Upper lobe of right lung (tissue), 1 donor: ENCODE results near the gene TP53AIP1. TPM values are rescaled to one million over a fixed set of nuclear protein-coding genes. Genes with fewer than 3 reads are reported as not detected.

ENCODE experiments used
- ATAC-seq: fragments of 200-7000 bp; cut with Tn5 transposase; one replicate; pipeline ENCODE4 v1.9.1; 2020; ENCODE audit warnings: mild to moderate bottlenecking, moderate library complexity
- DNase-seq: peaks from one replicate; pipeline ENCODE4 v3.0.0-alpha.2; 2020
- H3K27ac ChIP-seq: fragments of 200-600 bp; one replicate; pipeline ENCODE4 v1.8.0; 2022
- H3K27me3 ChIP-seq: fragments of 200-600 bp; one replicate; pipeline ENCODE4 v1.8.0; 2022; ENCODE audit warnings: mild to moderate bottlenecking
- H3K36me3 ChIP-seq: fragments of 200-600 bp; one replicate; pipeline ENCODE4 v1.8.0; 2022
- H3K4me1 ChIP-seq: fragments of 200-600 bp; one replicate; pipeline ENCODE4 v1.8.0; 2022
- H3K4me3 ChIP-seq: fragments of 200-600 bp; one replicate; pipeline ENCODE4 v1.8.0; 2022; ENCODE audit warnings: mild to moderate bottlenecking
- H3K9me3 ChIP-seq: fragments of 200-600 bp; one replicate; pipeline ENCODE4 v1.8.0; 2022
- CTCF ChIP-seq: fragments of 200-600 bp; IDR thresholded peaks from one replicate; pipeline ENCODE4 v1.8.0; 2022; ENCODE audit warnings: antibody characterized with exemption
- intact Hi-C: fragments of 100-400 bp; cut with DNase I; formaldehyde crosslinking; loops from one replicate; pipeline ENCODE4 v1.11.0; 2022
- total RNA-seq: library from RNA; stranded (reverse); fragmentation: NEBNext Ultra II Directional; extraction: Animal tissue kit (Norgen Biotek cat#: 25700); gene quantifications from one replicate; pipeline ENCODE4 v1.2.1, GENCODE V29; 2021
- donor health status: DM: no; HTN: yes; CAD: no; lungs with severe emphysema.

TP53AIP1 gene
- total RNA-seq, 1 donor from 2014 or later = not detected

- Histone ChIP-seq H3K27ac (no peak overlapping the region), H3K36me3 (no peaks in the 10 kb centered on the region), H3K9me3 (no peaks in the 10 kb centered on the region), H3K4me1 (no peaks in the 10 kb centered on the region), H3K27me3 (no peaks in the 10 kb centered on the region), H3K4me3 (no peak overlapping the region)
- ATAC-seq (no peak), DNase-seq (no peak)
- no peak for TF ChIP-seq CTCF
- intact Hi-C loops = no loop called here
Measured at GRCh38 chr11:128914216-128915148, 28.2 kb downstream of the TP53AIP1 start.

GRCh38 chr11:128913806-128914205 is 28.9 kb downstream of the TP53AIP1 start:
- ATAC-seq (no peak), DNase-seq (peak; percentile 42)
- Histone ChIP-seq H3K4me1 (peaks cover 2% of the 10 kb centered on the region), H3K27me3 (no peaks in the 10 kb centered on the region), H3K36me3 (no peaks in the 10 kb centered on the region), H3K4me3 (no peak overlapping the region), H3K27ac (no peak overlapping the region), H3K9me3 (no peaks in the 10 kb centered on the region)
- intact Hi-C loops = no loop called here
- TF ChIP-seq CTCF = no peak

GRCh38 chr11:128911701-128912100 is 31.0 kb downstream of the TP53AIP1 start:
- Histone ChIP-seq H3K36me3 (no peaks in the 10 kb centered on the region), H3K27me3 (no peaks in the 10 kb centered on the region), H3K4me3 (no peak overlapping the region), H3K9me3 (no peaks in the 10 kb centered on the region), H3K27ac (no peak overlapping the region), H3K4me1 (peaks cover 19% of the 10 kb centered on the region)
- peak; percentile 35 for DNase-seq
- ATAC-seq = no peak
- TF ChIP-seq CTCF = no peak
- intact Hi-C loops = no loop called here

- H3K4me1 ChIP-seq = peaks cover 21% of the 10 kb centered on the region
- no peaks in the 10 kb centered on the region for H3K36me3 ChIP-seq
- intact Hi-C loops = no loop called here
- no peaks in the 10 kb centered on the region for H3K9me3 ChIP-seq
- no peak for ATAC-seq
- no peak overlapping the region for H3K4me3 ChIP-seq
- no peak for TF ChIP-seq CTCF
- no peak overlapping the region for H3K27ac ChIP-seq
- H3K27me3 ChIP-seq = no peaks in the 10 kb centered on the region
- DNase-seq = peak; percentile 31
Measured at GRCh38 chr11:128911239-128911638, 31.4 kb downstream of the TP53AIP1 start.

GRCh38 chr11:128910576-128910975 is 32.1 kb downstream of the TP53AIP1 start:
- Histone ChIP-seq H3K27ac (no peak overlapping the region), H3K4me3 (no peak overlapping the region), H3K27me3 (no peaks in the 10 kb centered on the region), H3K9me3 (no peaks in the 10 kb centered on the region), H3K36me3 (no peaks in the 10 kb centered on the region), H3K4me1 (peaks cover 28% of the 10 kb centered on the region)
- no peak for ATAC-seq
- no peak for TF ChIP-seq CTCF
- DNase-seq = no peak
- intact Hi-C loops = no loop called here
